Stimulated activated CD4-positive, alpha-beta T cell treated with anti-CD3 and anti-CD28 coated beads, Interleukin-2, amount 100 ng/mL, for 48 hours (primary cell): ENCODE results near the gene DDX53.

Source experiments
- DNase-seq, 2 donors: peaks; one replicate each; pipeline ENCODE4 v3.0.0-alpha.2; 2020

Gene DDX53

DNA sequence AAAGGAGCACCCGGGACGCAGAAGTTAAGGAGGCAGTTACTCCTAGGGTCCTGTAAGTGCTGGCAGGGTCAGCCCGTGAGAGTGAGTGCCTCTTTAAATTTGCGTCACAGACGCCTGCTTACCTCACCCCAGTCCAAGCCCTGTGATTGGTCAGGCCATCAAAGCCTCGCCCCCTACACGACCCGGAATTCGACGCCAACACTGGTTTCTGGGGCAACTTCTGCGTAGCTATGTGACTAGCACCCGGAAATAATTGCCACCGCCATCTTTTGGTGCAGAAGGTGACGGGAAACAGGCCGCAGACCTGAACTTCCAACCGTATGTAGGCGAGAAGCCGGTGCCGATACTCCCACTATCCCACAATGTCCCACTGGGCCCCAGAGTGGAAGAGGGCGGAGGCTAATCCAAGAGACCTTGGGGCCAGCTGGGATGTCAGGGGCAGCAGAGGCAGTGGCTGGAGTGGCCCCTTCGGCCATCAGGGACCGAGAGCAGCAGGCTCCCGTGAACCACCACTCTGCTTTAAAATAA, at the start of gene DDX53:
Gene DDX53 (plus strand): TSS at position 265 of the 528 bp plus-strand sequence. CDS start 98 bp downstream, at position 363.
- no peak for DNase-seq

DNA sequence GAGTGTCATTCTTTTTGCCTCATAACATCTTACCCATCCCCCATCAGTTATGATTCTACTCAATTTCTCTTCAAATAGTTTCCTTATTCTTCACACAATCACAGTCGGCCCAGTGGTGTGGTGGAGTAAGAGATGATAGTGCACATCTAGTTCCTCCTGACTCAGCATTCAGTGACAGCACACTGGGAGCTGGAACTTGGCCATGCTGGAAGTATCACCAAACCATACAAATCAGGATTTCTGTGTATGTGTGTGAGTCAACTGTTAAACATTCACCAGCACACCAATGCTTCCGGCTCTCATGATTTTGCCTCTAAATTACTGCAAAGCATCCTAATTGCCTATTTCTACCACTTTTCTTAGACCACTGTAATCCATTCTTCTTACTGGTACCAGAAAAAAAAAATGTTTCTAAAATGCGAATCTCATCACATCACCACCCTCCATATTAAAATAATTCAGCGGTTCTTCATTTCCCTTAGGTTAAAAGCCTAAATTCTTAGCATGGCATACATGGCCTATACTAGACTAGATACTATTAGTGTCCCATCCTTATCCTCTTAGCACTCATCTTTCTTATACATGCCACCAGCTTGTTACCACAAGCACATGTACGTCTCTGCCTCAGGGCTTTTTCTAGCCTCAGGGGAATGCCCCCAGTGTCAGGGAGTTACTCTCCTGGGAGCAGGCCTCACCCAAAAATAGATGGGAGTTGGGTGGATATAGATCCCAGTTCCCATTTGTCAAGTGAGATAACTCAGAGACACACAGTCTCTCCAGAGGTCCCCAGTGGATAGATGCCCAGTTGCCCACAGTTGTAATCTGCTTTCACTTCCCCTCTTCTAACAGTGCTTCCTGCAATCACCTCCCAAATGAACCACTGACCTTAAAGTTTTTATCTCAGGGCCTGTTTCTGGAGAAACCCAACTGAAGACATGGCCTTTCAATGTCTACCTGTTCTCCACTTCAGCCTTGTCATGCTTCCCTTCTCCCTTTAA, 49.2 kb upstream of the DDX53 start:
- no peak for DNase-seq

DNA sequence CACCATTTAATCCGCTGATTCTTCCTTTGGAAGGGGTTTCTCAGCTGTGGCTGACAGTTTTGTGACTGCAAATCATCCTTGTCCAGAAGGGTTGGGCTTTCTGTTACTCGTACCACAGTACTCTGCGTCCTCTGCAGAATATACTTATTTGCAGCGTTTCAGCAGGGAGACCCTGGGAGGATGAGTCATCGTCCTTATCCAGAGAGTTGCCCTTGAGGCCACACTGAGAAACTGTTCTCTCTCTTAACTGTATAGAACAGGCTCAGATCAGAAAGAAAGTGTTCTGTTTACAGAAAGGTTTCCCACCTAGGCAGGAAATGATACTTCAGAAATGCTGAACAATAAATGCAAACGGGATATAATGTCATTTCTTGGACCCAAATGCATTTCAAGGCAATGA, 47.8 kb upstream of the DDX53 start:
- DNase-seq, result no peak

DNA sequence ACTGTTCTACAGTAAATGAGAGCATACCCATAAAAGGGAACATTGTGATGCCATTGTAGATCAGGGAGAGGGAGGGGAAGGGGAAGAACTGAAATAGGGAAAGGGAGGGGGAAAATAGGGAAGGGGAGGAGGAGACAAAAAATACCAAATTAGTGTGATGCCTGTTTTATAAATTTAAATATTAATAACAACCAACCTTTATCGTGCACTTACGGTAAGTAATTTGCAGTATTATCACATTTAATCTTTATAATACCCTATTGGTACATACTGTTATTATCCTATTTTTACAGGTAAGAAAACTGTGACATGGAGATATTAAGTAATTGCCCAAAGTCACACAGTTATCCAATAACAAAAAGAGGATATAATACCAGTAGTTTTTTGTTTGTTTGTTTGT, 41.5 kb upstream of the DDX53 start:
- no peak for DNase-seq

DNA sequence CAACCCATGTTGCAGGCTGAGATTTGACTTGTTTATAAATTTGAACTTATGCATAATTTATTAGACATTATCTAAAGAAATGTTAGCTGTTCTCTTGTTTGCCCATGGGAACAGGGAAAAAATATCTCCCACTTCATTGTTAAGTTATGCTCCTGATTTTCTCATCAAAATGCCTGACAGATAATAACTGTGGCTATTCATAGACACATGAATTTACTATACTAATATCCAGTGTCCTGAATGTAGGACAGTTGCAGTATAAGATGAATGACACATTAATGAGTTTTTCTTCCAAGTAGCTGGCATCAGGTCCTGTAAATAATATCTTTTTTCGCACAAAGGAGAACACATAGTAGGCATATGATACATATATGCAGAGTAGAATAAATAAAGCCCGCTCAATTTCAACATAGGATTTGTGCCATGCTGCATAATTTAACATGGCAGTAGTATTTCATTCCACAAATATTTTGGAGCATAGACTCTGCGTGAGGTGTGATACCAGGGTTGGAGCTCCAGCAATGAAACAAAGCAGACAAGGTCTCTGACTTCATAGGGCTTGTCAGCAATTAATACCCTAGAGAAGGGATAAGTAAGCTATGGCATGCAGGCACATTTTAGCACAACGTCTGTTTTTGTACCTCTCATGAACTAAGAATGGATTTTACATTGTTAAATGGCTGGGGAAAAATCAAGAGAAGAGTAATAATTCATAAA, 40.4 kb upstream of the DDX53 start:
- DNase-seq, result no peak

DNA sequence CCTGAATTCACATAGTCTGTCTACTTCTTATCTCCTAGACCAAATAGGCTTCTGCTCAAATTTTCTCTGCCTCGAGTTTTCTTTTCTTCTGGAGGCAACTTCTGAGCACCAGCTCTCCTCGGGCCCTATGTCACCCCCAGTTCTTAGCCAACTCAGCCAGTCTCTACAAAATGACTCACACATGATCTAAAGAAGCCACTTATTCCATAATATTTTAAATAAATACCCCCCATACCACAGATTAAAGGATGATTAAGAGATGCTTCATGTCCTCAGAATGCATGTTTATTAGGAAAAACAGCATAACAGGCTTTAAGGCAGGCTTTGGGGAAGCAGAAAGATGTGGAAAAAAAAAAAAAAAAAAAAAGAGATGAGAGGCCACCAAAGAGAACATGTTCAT, 36.6 kb upstream of the DDX53 start:
- DNase-seq, result no peak

DNA sequence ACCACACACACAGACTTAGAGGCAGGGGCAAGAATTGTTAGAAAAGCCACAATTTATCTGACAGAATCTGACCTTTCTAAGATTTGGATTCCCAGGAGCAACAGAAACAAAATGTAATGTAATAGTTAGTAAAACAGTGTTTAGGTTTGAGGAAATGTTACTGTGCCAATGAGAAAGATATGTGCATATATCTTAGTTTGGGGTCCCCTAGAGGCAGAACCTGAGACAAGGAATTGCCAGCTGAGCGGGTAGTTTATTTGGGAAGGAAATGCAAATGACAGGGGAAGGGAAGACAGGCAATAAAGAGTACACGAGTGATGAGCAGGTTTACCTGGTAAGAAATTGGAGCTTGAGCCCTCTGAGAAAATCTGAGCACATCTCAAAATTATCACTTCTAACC, 31.3 kb upstream of the DDX53 start:
- DNase-seq, result no peak

DNA sequence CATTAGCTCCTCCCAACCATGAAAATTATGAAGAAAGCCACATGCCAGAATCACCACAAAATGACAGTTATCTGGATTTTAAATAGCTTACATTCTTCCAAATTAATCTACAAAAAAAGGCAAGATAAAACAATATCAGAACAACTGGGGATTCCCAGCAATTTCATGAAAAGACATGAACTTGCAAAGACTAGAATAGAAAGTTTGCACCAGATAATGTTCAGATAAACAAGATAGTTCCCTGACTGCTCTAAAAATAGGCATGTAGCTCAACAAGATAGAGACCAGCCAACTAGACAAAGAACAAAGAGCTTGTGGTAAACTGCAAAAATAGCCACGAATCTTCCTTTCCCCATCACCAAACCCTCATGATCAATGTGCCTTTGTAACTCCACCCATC, 30.3 kb upstream of the DDX53 start:
- no peak for DNase-seq

DNA sequence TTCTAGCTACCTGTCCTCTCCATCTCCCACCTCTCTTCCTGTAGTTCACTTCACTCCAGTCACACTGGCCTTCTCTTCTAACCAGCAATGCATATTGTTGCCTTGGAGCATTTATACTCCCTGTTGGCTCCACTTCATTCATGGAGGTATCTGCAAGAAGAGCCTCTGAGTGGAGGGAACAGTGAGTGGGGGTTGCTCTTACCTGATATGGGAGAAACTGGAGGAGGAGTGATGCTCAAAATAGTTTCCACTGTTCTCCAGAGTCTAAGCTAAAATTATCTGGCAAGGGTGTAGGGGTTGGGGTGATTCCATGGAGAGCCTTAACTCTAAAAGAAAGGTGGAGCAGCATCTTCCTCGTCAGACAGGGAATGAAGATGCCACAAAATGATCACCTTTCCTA, 28.9 kb upstream of the DDX53 start:
- DNase-seq, result no peak

DNA sequence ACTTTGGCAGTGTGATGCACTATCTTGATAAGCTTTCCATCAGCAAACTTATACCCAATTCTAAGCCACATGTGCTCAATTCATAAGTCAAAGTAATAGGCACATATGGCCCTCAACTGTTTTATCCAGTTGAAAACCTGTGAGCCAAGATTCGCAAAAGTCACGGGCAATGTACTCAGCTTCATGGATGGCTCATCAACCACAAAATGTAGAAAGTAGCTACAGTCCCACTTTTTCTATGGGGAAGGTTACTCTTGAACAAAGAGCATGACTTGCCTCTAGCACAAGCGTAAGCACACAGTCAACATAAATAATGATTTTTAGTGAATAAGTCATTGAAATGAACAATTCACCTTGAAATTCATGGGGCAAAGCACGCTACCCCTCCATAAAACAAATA, 25.1 kb upstream of the DDX53 start:
- no peak for DNase-seq

DNA sequence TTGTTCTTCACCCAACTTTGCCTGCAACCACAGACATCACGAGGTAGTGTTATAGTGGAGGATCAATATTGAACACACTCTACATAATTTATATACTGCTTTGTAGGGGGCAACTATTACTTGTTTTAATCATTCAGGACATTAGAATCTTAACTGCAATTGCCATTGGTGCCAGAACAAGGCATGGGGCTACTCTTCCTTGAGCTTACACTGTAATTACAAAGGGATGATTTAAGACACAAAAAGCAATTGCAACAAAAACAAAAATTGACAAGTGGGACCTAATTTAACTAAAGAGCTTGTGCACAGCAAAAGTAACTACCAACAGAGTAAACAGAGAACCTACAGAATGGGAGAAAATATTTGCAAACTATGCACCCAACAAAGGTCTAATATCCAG, 24.0 kb upstream of the DDX53 start:
- DNase-seq, result no peak

DNA sequence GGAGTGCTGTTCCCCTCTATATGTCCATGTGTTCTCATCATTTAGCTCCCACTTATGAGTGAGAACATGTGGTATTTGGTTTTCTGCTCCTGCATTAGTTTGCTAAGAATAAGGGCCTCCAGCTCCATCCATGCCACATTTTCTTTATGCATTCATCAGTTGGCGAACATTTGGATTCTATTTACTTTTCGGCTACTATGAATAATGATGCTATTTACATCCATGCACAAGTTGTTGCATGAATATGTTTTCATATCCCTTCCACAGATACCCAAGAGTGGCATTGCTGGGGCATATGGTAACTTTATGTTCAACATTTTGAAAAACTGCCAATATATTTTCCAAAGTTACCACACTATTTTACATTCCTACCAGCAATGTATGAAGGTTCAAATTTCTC, 13.8 kb upstream of the DDX53 start:
- no peak for DNase-seq

DNA sequence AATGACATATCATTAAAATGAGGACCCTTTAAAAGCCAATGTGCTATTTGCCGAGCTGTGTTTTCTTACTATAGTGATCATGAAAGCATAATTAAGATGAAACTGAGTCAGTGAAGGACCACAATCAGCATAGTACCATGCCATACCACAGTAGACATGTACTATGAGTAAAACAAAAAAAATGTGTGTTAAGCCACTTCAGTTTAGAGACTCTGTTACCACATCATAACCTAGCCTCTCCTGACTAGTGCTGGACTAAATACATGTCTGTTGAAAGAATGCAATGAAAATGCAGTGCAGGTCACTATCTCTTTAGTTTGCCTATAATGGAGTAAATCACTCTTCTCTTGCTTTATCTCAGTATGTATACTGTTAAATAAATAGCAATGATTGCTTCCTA, 12.3 kb upstream of the DDX53 start:
- no peak for DNase-seq

DNA sequence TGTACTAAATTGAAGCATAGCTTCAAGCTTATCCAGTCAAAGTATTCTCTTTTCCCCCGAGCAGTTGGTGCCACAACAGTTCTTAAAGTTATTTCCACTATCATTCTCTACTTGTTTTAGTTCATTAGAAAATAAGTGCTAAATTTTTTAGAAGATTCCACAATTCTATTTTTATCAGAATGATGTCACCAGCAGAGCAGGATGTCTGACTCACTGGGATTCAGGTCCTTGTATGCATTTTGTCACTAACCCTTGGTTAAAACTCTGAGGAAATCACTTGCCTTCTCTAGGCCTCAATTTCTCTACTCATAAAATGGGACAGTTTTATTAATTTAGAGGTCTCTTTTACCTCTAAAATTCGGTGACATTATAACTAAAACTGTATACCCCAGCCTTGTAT, 3.4 kb downstream of the DDX53 start:
- DNase-seq, result no peak

DNA sequence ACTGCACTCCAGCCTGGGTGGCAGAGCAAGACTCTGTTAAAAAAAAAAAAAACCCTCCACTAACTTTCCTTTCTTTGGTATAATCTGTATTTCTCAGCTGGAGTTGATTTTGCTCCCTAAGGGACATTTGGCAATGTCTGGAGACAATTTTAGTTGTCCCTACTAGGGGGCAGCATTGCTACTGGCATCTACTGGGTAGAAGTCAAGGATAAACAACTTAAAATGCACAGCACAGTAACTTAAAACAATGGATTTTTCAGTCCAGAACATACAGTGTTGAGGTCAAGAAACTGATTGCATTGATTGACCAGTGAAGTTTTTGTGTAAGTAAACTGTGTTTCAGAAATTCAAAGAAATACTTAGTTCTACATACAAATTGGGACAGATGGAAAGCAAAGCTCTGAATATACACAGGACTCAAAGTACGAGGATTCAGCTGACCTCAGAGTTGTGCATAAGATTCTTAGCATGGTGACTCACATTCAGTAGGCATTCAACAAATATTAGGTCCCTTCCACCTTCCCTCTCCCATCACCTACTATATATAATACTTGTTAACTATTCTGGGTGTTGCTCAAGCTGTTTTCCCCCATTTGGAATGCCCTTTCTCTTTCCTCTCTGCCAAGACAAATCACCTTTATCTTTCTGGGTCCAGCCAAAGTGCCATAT, 8.8 kb downstream of the DDX53 start:
- DNase-seq, result no peak

DNA sequence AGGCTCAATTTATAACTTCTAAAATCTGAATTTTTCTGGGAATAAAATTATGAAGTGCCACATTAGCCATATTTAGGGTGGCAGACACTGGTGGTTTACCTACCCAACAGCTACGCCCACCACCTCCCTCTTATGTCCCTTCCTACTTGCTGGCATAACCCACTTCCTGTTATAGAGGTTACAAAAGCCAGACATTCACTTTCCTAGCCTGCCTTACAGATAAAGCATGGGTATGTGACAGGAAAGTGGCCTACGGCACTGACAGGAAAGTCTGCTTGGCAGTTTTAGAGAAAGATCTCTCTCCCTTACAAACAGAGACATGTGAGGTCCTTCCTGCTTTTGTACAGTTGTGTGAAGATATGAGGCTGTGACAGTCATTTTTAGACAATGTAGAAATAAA, 12.4 kb downstream of the DDX53 start:
- no peak for DNase-seq

DNA sequence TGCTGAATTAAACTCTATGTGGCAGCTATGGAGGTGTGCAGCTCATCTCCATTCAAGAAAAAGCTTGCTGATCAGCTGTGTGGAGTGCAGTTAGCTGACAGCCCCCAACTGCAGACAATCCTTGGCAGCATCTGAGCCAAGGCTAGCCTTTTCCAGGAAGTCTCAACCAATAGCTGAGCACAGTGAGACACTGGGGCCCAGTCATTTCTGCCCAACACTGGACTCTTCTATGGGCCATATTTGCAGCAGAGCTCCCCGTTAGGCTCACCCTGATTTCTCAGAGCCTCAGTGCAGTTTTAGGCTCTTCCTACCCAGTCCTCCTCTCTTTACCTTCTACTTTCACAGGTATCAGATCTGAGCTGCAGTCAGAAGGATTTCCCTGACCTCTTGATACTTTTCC, 12.9 kb downstream of the DDX53 start:
- DNase-seq, result no peak

DNA sequence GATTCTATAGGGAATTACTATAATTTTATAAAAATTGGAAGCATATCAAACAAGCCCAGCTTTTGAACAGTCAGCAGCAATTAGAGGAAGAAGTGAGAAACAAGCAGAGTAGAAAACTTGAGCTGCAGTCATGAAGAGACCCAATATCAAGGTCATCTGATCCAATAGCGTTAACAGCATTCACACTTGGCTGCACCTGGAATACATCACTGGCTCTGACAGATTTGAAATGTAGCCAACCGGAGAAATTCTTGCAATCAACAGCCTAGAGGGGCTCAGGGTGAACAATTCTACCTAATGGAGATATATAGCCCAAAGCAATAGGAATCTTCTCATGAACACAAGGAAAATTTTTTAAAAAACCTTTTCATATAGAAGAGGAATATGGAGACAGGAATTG, 13.6 kb downstream of the DDX53 start:
- no peak for DNase-seq

DNA sequence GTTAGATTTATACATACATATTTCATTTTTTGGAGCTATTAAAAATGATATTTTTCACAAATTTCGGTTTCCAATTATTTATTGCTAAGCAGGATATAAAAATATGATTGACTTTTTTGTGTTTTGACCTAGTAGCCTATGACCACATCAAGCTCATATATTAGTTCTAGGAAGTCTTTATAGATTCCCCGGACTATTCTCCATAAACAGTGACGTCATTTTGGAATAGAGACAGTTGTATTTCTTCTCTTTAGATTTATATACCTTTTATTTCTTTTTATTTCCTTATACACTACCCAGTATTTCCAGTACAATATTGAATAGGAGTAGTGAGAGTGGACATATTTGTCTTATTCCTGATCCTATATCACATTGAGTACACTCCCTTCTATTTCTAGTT, 31.8 kb downstream of the DDX53 start:
- DNase-seq, result no peak

DNA sequence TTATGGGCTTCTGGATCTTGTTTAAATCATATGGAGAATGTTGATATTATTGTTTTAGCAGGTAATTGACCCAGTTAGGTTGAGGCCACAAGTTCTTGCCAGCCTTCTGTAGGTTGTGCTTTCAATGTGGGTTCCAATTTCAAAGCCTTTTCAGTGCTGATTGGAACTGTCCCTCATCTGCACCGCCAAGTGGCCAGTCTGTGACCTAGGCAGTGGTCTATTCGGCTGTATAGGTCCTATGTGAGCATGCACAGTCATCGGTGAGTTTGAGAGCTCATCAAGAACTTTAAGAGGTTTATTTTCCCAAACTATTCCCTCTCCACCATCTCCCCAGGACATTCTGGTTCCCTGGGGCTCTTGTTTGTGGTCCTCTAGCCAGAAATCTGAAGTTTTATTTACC, 35.7 kb downstream of the DDX53 start:
- no peak for DNase-seq

DNA sequence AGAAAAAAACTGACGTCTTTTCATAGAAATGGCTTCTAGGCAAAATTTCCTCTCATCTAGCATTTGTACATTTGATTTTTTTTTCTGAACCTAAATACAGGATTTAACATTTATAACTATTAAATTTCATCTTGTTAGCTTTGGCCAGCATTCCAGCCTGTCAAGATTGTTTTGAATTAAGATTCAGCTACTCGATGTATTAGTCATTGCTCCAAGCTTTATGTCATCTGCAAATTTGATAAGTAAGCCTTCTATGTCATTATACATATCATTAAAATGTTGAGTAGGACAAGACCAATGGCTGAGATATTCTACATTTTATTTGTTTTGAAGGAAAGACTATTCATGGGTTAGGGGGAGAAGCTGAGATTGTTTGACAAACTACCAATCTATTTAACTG, 46.7 kb downstream of the DDX53 start:
- DNase-seq, result no peak

DNA sequence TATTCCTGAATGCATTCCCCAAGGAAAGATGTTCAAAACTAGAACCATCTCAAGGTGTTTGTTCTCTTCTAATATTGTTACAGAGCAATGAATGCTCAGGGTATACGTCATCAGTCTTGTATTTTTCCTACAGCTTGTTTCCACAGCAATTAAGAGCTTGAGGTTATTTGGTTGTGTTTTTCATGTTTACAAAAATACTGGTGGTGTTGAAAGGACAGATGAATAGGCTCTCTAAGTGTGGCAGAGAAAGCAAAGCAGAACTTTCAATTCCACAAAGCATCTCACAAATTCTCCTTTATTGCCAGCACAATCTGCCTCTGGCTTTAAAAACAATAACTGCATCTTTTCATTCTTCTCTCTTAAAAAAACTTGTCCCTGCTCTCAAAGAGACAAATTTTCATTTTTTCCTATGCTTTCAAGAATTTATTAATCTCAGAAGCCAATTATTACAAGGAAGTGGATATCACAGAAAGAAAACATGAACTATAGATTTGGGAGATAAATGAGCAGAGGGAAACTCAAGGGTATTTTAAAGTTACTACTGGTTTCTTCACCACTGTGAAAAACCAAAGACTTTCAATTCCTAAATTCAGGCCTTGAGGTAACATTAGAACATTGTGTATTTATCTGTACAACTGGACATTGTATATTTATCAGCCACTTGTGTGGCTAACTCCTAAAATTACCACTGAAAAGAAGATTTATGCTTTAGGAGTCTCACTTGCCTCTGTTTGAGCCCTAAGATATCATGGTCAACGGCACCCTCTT, 49.2 kb downstream of the DDX53 start:
- no peak for DNase-seq

DNA sequence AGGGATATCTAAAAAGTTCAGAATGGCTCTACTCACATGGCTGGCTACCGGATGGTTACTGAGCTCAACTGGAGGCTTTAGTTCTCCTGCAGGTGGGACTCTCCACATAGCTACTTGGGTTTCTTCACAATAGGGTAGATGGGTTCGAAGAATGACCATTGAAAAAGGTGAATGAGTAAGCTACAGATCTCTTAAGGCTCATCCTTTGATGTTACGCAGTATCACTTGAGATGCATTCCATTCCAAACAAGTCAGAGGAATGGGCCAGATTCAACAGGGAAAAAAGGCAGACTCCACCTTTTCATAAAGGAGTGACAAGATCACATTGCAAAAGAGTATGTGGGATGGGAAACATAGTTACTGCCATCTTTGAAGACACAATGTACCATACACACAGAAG, 52.6 kb downstream of the DDX53 start:
- DNase-seq, result no peak
